ENCODE results near the gene CCDC12. TPM values are rescaled to one million over a fixed set of nuclear protein-coding genes. Genes with fewer than 3 reads are reported as not detected.

Gene CCDC12
- total and polyA plus RNA-seq, 4 donors, result 34.2 to 129 (median 70.0) TPM

DNA sequence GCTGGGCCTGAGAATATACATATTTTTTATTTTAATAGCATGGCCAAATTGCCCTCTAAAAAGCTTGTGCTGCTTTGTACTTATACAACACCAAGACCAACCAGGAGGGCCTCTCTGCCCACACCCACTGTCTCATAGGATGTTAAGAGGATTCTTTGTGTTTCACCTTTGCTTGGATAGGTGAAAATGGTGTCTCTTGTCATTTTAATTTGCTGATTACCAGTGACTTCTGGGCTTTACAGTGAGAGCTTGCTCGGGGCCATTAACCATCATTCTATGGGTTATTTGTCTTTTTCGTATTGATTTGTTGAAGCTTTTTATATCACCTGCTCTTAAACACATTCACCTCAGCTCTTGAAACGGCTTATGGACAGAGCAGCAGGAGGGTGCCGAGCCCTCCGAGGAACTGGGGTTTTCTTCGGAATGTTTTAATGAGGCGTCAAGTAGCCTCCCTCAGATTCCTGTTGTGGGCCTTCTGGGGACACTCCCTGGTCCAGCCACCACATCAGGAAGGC, 88.5 kb downstream of the CCDC12 start:
- 60 to 84% methylated on average over 7 of the region's 7 CpGs for WGBS, 2 donors
- peaks cover 0 to 7% (median 0%) of the 10 kb centered on the region in 4 donors for H3K36me3 ChIP-seq (ENCODE audit: control insufficient read depth in 4 of 4, insufficient read depth in 4 of 4, low read length in 4 of 4)
- no peaks in the 10 kb centered on the region for H3K9me3 ChIP-seq (ENCODE audit: control insufficient read depth in 4 of 4, insufficient read depth in 3 of 4, low read length in 3 of 4)
- no peak overlapping the region for H3K4me3 ChIP-seq
- DNase-seq (peak in 1 of 3 donors; percentile 1), ATAC-seq (ENCODE audit: insufficient read depth, low FRiP score) (no peak)
- H3K27ac ChIP-seq (ENCODE audit: low read depth in 1 of 2, low read length in 1 of 2), result no peak overlapping the region
- H3K27me3 ChIP-seq (ENCODE audit: control insufficient read depth in 3 of 3, insufficient read depth in 3 of 3, low read length in 2 of 3), result peaks cover 0 to 17% (median 0%) of the 10 kb centered on the region in 3 donors
- peaks cover 0 to 80% (median 20%) of the 10 kb centered on the region in 5 donors for H3K4me1 ChIP-seq (ENCODE audit: control insufficient read depth in 5 of 5, insufficient read depth in 5 of 5, low read length in 5 of 5)
- TF ChIP-seq, protein P1, sequence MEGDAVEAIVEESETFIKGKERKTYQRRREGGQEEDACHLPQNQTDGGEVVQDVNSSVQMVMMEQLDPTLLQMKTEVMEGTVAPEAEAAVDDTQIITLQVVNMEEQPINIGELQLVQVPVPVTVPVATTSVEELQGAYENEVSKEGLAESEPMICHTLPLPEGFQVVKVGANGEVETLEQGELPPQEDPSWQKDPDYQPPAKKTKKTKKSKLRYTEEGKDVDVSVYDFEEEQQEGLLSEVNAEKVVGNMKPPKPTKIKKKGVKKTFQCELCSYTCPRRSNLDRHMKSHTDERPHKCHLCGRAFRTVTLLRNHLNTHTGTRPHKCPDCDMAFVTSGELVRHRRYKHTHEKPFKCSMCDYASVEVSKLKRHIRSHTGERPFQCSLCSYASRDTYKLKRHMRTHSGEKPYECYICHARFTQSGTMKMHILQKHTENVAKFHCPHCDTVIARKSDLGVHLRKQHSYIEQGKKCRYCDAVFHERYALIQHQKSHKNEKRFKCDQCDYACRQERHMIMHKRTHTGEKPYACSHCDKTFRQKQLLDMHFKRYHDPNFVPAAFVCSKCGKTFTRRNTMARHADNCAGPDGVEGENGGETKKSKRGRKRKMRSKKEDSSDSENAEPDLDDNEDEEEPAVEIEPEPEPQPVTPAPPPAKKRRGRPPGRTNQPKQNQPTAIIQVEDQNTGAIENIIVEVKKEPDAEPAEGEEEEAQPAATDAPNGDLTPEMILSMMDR (IDR thresholded peaks at IDR 0.05; ENCODE audit: control extremely low read depth, extremely low read depth), result no peak
- no peak overlapping the region for H3K9ac ChIP-seq (ENCODE audit: insufficient read depth in 1 of 2, low read length in 2 of 2)

DNA sequence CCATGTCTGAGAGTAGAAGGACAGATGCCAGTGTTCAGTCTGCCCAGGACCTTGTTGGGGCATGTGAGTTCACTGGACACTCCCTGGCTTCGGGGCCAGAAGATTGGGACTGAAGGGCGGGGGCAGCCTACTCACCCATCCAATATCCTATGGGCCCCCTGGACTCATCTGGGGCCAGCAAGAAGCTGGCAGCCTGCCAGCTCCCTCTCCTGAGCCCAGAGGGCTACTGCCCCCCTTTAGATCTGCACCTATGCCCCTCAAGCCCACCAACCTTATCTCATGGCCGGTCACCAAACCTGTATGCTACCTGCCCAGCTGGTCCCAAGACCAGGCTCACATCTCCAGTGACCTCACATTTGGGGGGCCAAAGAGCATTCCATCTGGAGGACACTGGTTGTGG, 90.9 kb downstream of the CCDC12 start:
- Histone ChIP-seq H3K4me3 (no peak overlapping the region), H3K9ac (ENCODE audit: insufficient read depth in 1 of 2, low read length in 2 of 2) (no peak overlapping the region), H3K27ac (ENCODE audit: low read depth in 1 of 2, low read length in 1 of 2) (no peak overlapping the region), H3K36me3 (ENCODE audit: control insufficient read depth in 4 of 4, insufficient read depth in 4 of 4, low read length in 4 of 4) (peaks cover 0 to 10% (median 0%) of the 10 kb centered on the region in 4 donors), H3K27me3 (ENCODE audit: control insufficient read depth in 3 of 3, insufficient read depth in 3 of 3, low read length in 2 of 3) (peaks cover 0 to 22% (median 0%) of the 10 kb centered on the region in 3 donors), H3K9me3 (ENCODE audit: control insufficient read depth in 4 of 4, insufficient read depth in 3 of 4, low read length in 3 of 4) (no peaks in the 10 kb centered on the region), H3K4me1 (ENCODE audit: control insufficient read depth in 5 of 5, insufficient read depth in 5 of 5, low read length in 5 of 5) (peaks cover 0 to 58% (median 20%) of the 10 kb centered on the region in 5 donors)
- no peak for ATAC-seq (ENCODE audit: insufficient read depth, low FRiP score)
- TF ChIP-seq, protein P1 (IDR thresholded peaks at IDR 0.05; ENCODE audit: control extremely low read depth, extremely low read depth), result no peak
- no peak for DNase-seq
- WGBS, 2 donors, result 92 to 94% methylated on average over 3 of the region's 3 CpGs

DNA sequence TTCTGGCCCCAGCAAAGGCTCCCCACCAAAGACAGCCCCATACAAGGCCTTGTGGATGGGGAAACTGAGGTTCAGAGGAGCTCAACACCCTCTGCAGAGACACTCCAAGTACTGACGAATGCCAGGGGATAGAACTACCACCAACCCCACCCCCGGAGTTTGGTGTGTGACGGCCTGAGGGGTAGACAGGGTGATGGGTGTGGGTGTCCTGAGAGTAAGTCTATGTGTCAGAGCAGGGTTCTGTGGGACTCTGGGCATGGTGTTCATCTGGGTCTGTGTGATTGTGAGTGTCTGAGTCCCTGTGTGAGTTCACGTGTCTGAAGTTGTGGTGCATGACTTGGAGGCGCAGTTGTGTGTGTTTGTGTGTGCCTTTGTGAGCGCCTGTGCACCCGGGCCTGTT, 91.6 kb downstream of the CCDC12 start:
- H3K9me3 ChIP-seq (ENCODE audit: control insufficient read depth in 4 of 4, insufficient read depth in 3 of 4, low read length in 3 of 4), result no peaks in the 10 kb centered on the region
- ATAC-seq (ENCODE audit: insufficient read depth, low FRiP score) (no peak), DNase-seq (no peak)
- TF ChIP-seq, protein P1 (IDR thresholded peaks at IDR 0.05; ENCODE audit: control extremely low read depth, extremely low read depth), result no peak
- H3K4me3 ChIP-seq, result no peak overlapping the region
- H3K36me3 ChIP-seq (ENCODE audit: control insufficient read depth in 4 of 4, insufficient read depth in 4 of 4, low read length in 4 of 4), result peaks cover 0 to 10% (median 0%) of the 10 kb centered on the region in 4 donors
- 89 to 95% methylated on average over 7 of the region's 7 CpGs for WGBS, 2 donors
- no peak overlapping the region for H3K27ac ChIP-seq (ENCODE audit: low read depth in 1 of 2, low read length in 1 of 2)
- peaks cover 0 to 22% (median 0%) of the 10 kb centered on the region in 3 donors for H3K27me3 ChIP-seq (ENCODE audit: control insufficient read depth in 3 of 3, insufficient read depth in 3 of 3, low read length in 2 of 3)
- peaks cover 0 to 58% (median 21%) of the 10 kb centered on the region in 5 donors for H3K4me1 ChIP-seq (ENCODE audit: control insufficient read depth in 5 of 5, insufficient read depth in 5 of 5, low read length in 5 of 5)
- H3K9ac ChIP-seq (ENCODE audit: insufficient read depth in 1 of 2, low read length in 2 of 2), result peak overlapping the region in 1 of 2 donors; percentile 2

DNA sequence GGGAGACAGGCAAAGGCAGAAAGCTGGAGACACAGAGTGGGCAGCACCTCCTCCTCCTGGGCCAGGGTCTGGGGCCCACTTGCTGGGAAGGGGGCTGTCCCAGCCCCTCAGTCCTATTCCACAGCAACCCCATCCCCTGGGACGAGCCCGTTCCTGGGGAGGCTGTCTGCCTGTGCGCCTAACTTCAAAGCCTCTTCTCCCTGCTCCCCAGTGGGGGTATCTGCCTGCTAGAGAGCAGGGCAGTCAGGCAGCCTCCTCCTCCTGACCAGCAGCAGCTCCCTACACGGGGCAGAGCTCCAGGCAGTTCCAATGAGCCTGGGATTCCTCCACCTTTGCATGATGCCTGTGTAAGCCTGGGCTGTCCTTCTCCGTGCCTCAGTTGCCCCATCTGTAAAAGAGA, 92.1 kb downstream of the CCDC12 start:
- H3K27me3 ChIP-seq (ENCODE audit: control insufficient read depth in 3 of 3, insufficient read depth in 3 of 3, low read length in 2 of 3), result peaks cover 0 to 22% (median 0%) of the 10 kb centered on the region in 3 donors
- ATAC-seq (ENCODE audit: insufficient read depth, low FRiP score) (no peak), DNase-seq (no peak)
- peaks cover 0 to 10% (median 0%) of the 10 kb centered on the region in 4 donors for H3K36me3 ChIP-seq (ENCODE audit: control insufficient read depth in 4 of 4, insufficient read depth in 4 of 4, low read length in 4 of 4)
- no peaks in the 10 kb centered on the region for H3K9me3 ChIP-seq (ENCODE audit: control insufficient read depth in 4 of 4, insufficient read depth in 3 of 4, low read length in 3 of 4)
- H3K27ac ChIP-seq (ENCODE audit: low read depth in 1 of 2, low read length in 1 of 2), result no peak overlapping the region
- H3K9ac ChIP-seq (ENCODE audit: insufficient read depth in 1 of 2, low read length in 2 of 2), result peak overlapping the region in 1 of 2 donors; percentile 2
- TF ChIP-seq, protein P1 (IDR thresholded peaks at IDR 0.05; ENCODE audit: control extremely low read depth, extremely low read depth), result no peak
- no peak overlapping the region for H3K4me3 ChIP-seq
- H3K4me1 ChIP-seq (ENCODE audit: control insufficient read depth in 5 of 5, insufficient read depth in 5 of 5, low read length in 5 of 5), result peaks cover 0 to 54% (median 18%) of the 10 kb centered on the region in 5 donors
- 67 to 71% methylated on average over 5 of the region's 5 CpGs for WGBS, 2 donors
